CD1c-positive myeloid dendritic cell (primary cell): Measurements from ENCODE around the gene ZNF283.
A peak's percentile ranks its signal among the peaks of the same experiment; 100 is the strongest.
"Not testable (repeated sequence)": the region's sequence is repeated elsewhere in the genome, so short reads cannot be mapped to it uniquely, and the experiment has no call there.

ENCODE experiments used
- DNase-seq: peaks from one replicate; pipeline ENCODE4 v3.0.0-alpha.2; 2016; ENCODE audit errors: extremely low spot score

The ZNF283 gene

DNA sequence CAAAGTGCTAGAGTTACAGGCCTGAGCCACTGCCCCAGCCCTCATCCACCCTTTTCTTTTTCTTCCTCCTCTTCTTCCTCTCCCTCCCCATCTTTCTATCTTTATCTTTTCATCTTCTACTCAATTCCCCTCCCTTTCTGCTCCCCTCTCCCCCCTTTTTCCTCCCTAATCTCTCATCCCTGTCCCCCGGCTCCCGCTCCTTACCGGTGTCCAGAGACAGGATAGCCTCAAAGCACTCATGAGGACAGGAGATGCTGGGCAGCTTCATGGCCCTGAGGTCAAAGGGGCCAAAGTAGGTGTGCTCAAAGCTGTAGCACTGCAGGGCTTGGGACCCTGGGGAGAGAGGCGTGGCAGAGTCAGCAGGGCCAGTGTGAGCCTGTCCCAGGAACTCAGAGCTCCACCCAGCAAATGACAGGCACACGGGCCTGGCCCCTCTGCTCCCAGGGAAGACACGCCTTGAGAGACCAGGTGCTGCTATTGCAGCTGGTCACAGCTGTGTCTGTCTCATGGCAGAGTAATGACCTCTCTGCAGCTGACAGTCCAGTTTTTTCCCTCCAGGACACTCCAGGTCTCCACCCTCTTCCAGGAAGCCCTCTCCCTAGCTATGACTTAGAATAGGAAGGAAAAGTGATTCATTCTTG is 27.5 kb upstream of the ZNF283 start:
- DNase-seq, result no peak

GRCh38 chr19:43802216-43802951 is 24.7 kb upstream of the ZNF283 start, which contains the start of gene LYPD5:
Gene LYPD5 (minus strand): TSS chr19:43802447. CDS start chr19:43802380, 67 bp downstream.
- DNase-seq, result no peak

- DNase-seq, result no peak
Measured at GRCh38 chr19:43804432-43804831, 22.7 kb upstream of the ZNF283 start.

DNA sequence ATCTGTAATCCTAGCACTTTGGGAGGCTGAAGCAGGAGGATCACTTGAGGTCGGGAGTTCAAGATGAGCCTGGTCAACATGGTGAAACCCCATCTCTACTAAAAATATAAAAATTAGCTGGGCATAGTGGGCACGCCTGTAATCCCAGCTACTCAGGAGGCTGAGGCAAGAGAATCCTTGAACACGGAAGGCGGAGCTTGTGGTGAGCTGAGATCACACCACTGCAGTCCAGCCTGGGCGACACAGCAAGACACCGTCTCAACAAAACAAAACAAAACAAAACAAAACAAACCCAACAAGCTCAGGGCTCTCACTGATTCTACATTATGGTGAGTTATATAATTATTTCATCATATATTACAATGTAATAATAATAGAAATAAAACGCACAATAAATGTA is 20.7 kb upstream of the ZNF283 start:
- not testable (repeated sequence) for DNase-seq

- no peak for DNase-seq
Measured at GRCh38 chr19:43806848-43807247, 20.3 kb upstream of the ZNF283 start.

DNA sequence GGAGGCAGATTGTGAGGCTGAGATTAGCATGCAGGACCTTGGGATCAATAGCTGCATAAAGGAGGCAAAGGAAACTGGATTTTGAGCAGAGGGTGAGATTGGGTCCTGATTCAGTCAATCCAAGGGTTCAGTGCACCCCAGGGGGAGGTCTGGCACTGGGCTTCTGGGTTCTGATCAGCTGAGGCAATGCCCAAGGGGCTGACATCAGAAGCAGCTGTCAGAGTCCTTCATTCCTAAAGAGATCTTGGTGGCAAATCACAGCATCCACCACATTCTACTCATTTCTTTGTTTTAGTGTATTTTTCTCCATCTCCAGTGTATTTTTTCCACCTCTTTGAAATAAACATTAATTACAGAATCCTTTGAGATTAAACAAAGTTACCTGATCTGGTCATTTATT is 19.5 kb upstream of the ZNF283 start:
- no peak for DNase-seq

DNA sequence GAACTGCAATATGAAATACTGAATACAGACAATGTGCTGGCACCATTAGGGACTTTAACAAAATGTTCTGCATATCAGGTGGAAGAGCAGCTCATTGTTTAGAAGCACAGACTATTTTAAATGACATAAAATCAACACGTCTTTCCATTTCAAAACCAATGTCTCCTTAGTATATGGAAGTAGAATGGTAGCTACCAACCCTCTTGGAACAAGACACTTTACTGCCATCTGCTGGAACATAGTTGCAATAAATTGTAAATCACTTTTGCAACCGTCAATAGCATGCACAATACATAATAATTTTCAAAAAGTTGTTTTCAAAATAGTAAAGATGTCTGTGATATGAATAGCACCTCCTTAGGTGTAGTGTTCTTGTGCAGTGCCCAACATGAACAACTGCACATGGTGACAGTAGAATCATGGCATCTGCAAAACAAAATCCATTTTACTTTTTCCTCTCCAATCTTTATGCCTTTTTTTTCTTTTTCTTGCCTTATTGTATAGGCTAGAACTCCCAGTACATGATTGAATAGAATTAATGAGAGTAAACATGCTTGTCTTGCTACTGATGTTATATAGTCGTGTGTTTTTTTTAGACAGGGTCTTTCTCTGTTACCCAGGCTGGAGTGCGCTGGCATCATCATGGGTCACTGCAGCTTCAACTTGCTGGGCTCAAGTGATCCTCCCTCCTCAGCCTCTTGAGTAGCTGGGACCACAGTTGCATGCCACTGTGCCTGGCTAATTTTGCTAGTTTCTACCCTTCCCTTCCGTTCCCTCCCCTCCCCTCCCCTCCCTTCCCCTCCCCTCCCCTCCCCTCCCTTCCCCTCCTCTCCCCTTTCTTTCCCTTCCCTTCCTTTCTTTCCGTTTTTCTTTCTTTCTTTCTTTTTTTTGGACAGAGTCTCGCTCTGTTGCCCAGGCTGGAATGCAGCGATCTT is 17.1 kb upstream of the ZNF283 start:
- peak; percentile 82 for DNase-seq

DNA sequence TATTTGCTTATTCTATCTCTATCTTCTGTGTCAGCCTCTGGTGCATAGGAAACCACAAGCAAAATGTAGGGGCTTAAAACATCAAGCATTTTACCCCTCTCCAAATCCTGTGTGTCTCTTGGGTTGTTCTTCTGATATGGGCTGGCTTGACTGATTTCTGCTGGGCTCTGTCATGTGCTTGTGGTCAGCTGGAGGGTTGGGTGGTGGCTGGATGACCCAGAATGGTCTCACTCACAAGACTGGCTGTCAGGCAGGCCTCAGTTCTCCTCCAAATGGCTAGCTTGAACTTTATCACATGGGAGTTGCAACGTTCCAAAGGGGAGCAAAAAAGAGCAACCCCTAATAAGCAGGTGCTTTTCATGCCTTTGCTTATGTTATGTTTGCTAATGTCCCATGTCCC is 15.3 kb upstream of the ZNF283 start:
- DNase-seq, result no peak

- no peak for DNase-seq
Measured at GRCh38 chr19:43812259-43812658, 14.9 kb upstream of the ZNF283 start.

GRCh38 chr19:43812688-43813087 is 14.4 kb upstream of the ZNF283 start:
- no peak for DNase-seq

DNA sequence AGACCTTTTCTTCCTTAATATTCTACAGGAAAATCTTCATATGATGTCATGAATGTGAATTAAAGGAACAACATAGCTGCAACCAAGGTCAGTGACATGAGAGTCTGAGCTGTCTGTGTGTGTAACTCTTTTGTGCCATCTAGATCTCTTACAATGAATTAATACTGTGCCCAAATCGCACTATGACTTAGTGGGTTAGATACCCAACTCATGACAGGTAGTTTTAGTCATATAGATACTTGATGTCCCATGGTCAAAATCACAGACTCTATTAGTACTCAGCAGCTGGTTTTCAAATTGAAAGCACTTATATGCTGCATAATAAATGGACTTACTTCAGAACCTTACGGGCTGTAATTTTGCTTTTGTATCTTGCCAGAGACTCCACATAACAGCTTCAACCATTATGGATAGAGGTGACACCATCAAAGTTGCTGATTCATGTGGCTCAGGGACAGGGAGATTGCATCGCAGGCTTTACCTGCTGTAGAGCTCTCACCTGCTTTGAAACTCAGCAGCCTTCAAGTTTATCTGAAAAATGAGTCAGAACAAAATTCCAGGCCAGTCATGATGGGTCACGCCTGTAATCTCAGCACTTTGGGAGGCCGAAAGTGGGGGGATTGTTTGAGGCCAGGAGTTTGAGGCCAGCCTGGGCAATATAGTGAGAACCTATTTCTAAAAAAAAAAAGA is 12.3 kb upstream of the ZNF283 start:
- DNase-seq, result no peak

DNA sequence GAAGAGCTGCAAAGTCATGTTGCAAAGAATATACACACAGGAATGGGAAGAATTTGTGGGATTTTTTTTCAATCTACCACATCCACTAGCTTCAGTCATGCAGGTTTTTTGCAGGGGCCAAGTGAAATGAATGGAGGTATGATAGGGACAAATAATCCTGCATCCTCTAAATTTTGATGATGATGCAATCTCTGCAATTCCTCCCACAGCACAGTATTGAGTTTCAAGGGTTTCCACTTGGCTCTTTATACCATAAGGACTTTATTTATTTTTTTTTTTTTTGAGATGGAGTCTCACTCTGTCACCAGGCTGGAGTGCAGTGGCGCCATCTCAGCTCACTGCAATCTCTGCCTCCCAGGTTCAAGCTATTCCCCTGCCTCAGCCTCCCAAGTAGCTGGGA is 9.7 kb upstream of the ZNF283 start:
- not testable (repeated sequence) for DNase-seq

- DNase-seq, result no peak
Measured at GRCh38 chr19:43818500-43818899, 8.6 kb upstream of the ZNF283 start.

DNA sequence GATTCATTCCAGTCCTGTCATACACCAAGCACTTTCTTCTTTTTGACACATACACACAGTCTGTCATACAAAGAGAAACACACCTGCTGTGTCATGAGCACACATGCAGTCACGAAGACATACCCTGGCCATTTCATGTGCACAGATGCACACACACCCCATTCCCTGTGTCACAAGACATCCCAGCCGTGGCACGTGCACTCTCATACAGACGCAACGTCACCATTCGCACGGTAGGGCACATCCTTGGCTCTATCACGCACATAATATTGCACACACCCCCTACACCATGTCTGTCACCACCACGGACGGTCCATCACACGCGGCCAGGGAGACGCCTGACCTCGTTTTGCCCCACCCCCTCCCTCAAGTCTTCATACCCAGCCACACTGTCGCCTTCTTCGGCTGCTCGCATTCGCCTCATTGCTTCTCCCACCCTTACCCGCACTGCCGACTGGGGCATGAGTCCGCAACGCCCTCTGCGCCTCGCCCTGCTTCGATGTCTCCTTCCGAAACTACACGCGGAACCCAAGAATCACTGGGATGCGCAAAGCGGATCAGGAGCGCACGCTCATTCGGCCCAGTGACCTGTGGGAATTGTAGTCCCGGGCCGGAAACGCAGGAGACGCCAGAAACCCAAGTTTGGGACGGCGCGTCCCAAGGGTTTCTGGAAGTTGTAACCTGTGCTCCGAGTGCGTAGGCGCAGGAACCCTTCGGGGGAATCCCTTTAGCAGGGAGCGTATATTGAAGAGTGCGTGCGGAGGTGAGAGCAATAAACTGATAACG is 6.8 kb upstream of the ZNF283 start:
- DNase-seq, result peak; percentile 58

- DNase-seq, result no peak
Measured at GRCh38 chr19:43820884-43821215, 6.3 kb upstream of the ZNF283 start.

DNA sequence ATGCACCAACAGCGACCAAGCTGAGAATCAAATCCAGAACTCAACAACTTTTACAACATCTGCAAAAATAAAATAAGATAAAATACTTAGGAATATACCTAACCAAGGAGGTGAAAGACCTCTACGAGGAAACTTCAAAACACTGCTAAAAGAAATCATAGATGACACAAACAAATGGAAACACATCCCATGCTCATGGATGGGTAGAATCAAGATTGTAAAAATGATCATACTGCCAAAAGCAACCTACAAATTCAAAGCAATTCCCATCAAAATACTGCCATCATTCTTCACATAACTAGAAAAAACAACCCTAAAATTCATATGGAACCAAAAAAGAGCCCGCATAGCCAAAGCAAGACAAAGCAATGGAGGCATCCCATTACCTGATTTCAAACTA is 3.3 kb upstream of the ZNF283 start:
- not testable (repeated sequence) for DNase-seq

DNA sequence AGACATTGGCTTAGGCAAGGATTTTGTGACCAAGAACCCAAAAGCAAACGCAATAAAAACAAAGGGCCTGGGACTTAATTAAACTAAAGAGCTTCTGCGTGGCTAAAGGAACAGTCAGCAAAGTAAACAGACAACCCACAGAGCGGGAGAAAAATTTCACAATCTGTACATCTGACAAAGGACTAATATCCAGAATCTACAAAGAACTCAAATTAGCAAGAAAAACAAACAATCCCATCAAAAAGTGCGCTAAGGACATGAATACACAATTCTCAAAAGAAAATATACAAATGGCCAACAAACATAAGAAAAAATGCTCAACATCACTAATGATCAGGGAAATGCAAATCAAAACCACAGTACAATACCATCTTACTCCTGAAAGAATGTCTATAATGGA is 2.5 kb upstream of the ZNF283 start:
- DNase-seq, result not testable (repeated sequence)

DNA sequence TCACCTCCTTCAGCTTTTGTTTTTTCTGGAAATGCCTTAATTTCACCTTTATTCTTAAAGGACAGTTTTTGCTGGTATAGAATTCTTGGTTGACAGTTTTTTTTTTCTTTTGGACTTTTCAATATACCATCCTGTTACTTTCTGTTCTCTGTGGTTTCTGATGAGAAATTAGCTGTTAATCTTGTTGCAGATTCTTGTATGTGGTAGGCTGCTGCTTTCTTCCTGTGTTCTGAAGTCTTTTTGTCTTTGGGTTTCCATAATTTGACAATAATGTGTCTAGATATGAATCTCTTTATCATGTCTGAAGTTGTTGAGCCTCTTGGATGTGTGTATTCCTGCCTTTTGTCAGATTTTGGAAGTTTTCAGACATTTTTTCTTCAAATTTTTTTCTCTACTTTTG is 12.0 kb downstream of the ZNF283 start:
- no peak for DNase-seq

GRCh38 chr19:43842007-43842406 is 14.9 kb downstream of the ZNF283 start:
- no peak for DNase-seq

GRCh38 chr19:43847246-43847645 is 20.1 kb downstream of the ZNF283 start:
- no peak for DNase-seq

- no peak for DNase-seq
Measured at GRCh38 chr19:43847884-43848283, 20.8 kb downstream of the ZNF283 start.
